Gastroesophageal sphincter (tissue), 3 donors: ENCODE measurements around the gene CFDP1.

Source experiments
- POLR2A ChIP-seq, 2 donors: fragments of 450-650 bp; IDR thresholded peaks; one replicate each; pipeline ENCODE4 v1.6.1; 2017; ENCODE audit warnings: antibody characterized with exemption in 2 of 2, mild to moderate bottlenecking in 2 of 2, moderate library complexity in 1 of 2
- TF ChIP-seq, protein P1 (sequence below), 4 experiments: fragments of 200-600 bp in 2 of 4; fragments of 450-650 bp in 2 of 4; sonication (generic) in 1 of 4; IDR thresholded peaks; one replicate each; pipeline ENCODE4 v1.5.1; 2017 to 2019; ENCODE audit warnings: antibody characterized with exemption in 4 of 4, mild to moderate bottlenecking in 2 of 4, moderate library complexity in 2 of 4

GRCh38 chr16:75263291-75263962, 169.9 kb downstream of the CFDP1 start:
- TF ChIP-seq POLR2A (IDR thresholded peaks at IDR 0.05): no peak
- TF ChIP-seq, protein P1, sequence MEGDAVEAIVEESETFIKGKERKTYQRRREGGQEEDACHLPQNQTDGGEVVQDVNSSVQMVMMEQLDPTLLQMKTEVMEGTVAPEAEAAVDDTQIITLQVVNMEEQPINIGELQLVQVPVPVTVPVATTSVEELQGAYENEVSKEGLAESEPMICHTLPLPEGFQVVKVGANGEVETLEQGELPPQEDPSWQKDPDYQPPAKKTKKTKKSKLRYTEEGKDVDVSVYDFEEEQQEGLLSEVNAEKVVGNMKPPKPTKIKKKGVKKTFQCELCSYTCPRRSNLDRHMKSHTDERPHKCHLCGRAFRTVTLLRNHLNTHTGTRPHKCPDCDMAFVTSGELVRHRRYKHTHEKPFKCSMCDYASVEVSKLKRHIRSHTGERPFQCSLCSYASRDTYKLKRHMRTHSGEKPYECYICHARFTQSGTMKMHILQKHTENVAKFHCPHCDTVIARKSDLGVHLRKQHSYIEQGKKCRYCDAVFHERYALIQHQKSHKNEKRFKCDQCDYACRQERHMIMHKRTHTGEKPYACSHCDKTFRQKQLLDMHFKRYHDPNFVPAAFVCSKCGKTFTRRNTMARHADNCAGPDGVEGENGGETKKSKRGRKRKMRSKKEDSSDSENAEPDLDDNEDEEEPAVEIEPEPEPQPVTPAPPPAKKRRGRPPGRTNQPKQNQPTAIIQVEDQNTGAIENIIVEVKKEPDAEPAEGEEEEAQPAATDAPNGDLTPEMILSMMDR (IDR thresholded peaks at IDR 0.05): no peak
